Measurements from ENCODE around the gene SUPT7L. TPM values are rescaled to one million over a fixed set of nuclear protein-coding genes. Genes with fewer than 3 reads are reported as not detected.

SUPT7L gene
- total and polyA plus RNA-seq, 2 of the 13 experiments (the other 11 are each of a cell fraction or from before 2014, with no cell fraction given) = 32.9 to 77.5 TPM

DNA sequence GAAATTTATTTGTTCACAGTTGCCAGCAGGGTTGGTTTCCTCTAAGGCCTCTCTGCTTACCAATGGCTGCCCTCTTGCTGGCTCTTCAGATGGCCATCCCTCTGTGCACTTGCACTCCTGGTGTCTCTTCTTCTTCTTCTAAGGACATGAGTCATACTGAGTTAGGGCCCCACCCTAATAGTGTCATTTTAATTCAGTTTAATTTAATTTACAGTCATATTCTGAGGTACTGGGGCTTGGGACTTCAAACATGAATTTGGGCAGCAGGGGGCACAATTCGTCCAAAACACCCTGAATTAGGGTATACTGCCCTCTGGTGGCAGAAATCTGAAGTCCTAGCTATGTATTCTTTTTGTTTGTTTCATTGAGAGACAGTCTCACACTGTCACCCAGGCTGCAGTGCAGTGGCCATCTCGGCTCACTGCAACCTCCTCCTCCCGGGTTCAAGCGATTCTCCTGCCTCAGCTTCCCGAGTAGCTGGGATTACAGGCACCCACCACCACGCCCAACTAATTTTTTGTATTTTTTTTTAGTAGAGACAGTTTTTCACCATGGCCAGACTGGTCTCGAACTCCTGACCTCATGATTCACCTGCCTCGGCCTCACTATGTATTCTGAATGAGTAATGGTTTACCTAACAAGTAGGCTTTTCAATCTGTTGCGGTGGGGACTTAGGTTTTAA is 20.1 kb upstream of the SUPT7L start (continued):
- TF ChIP-seq, protein P1, sequence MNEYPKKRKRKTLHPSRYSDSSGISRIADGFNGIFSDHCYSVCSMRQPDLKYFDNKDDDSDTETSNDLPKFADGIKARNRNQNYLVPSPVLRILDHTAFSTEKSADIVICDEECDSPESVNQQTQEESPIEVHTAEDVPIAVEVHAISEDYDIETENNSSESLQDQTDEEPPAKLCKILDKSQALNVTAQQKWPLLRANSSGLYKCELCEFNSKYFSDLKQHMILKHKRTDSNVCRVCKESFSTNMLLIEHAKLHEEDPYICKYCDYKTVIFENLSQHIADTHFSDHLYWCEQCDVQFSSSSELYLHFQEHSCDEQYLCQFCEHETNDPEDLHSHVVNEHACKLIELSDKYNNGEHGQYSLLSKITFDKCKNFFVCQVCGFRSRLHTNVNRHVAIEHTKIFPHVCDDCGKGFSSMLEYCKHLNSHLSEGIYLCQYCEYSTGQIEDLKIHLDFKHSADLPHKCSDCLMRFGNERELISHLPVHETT (CRISPR knock-in tag; conservative IDR thresholded peaks at IDR 0.05) = no peak
- TF ChIP-seq NCOR1 (IDR thresholded peaks at IDR 0.05; ENCODE audit: borderline replicate concordance, low read length) (no peak), ZNF124 (CRISPR knock-in tag; IDR thresholded peaks at IDR 0.05) (no peak), ZNF552 (CRISPR knock-in tag; IDR thresholded peaks at IDR 0.05; ENCODE audit: borderline replicate concordance) (no peak), ASH2L (IDR thresholded peaks at IDR 0.05; ENCODE audit: insufficient read length, low read depth, low read length) (peak; percentile 26), ZNF331 (CRISPR knock-in tag; IDR thresholded peaks at IDR 0.05) (no peak), NR2F1 (CRISPR knock-in tag; IDR thresholded peaks at IDR 0.05) (no peak), ZNF431 (CRISPR knock-in tag; IDR thresholded peaks at IDR 0.05; ENCODE audit: borderline replicate concordance, low read depth) (no peak), ZBTB38 (CRISPR knock-in tag; IDR thresholded peaks at IDR 0.05) (no peak), SUZ12 (IDR thresholded peaks at IDR 0.05; ENCODE audit: low read depth, low read length) (no peak), HNRNPK (IDR thresholded peaks at IDR 0.05; ENCODE audit: low read depth, low read length, poor library complexity, severe bottlenecking) (no peak), ZNF772 (CRISPR knock-in tag; IDR thresholded peaks at IDR 0.05) (no peak), ZBTB7A (CRISPR knock-in tag; IDR thresholded peaks at IDR 0.05) (no peak)
- TF ChIP-seq, protein P2, sequence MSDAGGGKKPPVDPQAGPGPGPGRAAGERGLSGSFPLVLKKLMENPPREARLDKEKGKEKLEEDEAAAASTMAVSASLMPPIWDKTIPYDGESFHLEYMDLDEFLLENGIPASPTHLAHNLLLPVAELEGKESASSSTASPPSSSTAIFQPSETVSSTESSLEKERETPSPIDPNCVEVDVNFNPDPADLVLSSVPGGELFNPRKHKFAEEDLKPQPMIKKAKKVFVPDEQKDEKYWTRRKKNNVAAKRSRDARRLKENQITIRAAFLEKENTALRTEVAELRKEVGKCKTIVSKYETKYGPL (CRISPR knock-in tag; IDR thresholded peaks at IDR 0.05) = no peak
- TF ChIP-seq, protein P3, sequence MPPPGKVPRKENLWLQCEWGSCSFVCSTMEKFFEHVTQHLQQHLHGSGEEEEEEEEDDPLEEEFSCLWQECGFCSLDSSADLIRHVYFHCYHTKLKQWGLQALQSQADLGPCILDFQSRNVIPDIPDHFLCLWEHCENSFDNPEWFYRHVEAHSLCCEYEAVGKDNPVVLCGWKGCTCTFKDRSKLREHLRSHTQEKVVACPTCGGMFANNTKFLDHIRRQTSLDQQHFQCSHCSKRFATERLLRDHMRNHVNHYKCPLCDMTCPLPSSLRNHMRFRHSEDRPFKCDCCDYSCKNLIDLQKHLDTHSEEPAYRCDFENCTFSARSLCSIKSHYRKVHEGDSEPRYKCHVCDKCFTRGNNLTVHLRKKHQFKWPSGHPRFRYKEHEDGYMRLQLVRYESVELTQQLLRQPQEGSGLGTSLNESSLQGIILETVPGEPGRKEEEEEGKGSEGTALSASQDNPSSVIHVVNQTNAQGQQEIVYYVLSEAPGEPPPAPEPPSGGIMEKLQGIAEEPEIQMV (CRISPR knock-in tag; IDR thresholded peaks at IDR 0.05; ENCODE audit: low read depth) = no peak
- TF ChIP-seq, protein P4, sequence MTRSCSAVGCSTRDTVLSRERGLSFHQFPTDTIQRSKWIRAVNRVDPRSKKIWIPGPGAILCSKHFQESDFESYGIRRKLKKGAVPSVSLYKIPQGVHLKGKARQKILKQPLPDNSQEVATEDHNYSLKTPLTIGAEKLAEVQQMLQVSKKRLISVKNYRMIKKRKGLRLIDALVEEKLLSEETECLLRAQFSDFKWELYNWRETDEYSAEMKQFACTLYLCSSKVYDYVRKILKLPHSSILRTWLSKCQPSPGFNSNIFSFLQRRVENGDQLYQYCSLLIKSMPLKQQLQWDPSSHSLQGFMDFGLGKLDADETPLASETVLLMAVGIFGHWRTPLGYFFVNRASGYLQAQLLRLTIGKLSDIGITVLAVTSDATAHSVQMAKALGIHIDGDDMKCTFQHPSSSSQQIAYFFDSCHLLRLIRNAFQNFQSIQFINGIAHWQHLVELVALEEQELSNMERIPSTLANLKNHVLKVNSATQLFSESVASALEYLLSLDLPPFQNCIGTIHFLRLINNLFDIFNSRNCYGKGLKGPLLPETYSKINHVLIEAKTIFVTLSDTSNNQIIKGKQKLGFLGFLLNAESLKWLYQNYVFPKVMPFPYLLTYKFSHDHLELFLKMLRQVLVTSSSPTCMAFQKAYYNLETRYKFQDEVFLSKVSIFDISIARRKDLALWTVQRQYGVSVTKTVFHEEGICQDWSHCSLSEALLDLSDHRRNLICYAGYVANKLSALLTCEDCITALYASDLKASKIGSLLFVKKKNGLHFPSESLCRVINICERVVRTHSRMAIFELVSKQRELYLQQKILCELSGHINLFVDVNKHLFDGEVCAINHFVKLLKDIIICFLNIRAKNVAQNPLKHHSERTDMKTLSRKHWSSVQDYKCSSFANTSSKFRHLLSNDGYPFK (CRISPR knock-in tag; IDR thresholded peaks at IDR 0.05; ENCODE audit: borderline replicate concordance) = no peak
- TF ChIP-seq, protein P5, sequence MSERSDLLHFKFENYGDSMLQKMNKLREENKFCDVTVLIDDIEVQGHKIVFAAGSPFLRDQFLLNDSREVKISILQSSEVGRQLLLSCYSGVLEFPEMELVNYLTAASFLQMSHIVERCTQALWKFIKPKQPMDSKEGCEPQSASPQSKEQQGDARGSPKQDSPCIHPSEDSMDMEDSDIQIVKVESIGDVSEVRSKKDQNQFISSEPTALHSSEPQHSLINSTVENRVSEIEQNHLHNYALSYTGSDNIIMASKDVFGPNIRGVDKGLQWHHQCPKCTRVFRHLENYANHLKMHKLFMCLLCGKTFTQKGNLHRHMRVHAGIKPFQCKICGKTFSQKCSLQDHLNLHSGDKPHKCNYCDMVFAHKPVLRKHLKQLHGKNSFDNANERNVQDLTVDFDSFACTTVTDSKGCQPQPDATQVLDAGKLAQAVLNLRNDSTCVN (CRISPR knock-in tag; IDR thresholded peaks at IDR 0.05; ENCODE audit: borderline replicate concordance) = no peak
